Measurements from ENCODE around the gene UVRAG. TPM values are rescaled to one million over a fixed set of nuclear protein-coding genes. Genes with fewer than 3 reads are reported as not detected.

Gene UVRAG
- total RNA-seq, 4 donors from 2014 or later: 16.6 to 22.1 (median 19.3) TPM

- Histone ChIP-seq H3K9me3 (no peaks in the 10 kb centered on the region), H3K4me3 (no peak overlapping the region), H3K27me3 (no peaks in the 10 kb centered on the region), H3K36me3 (no peaks in the 10 kb centered on the region), H3K27ac (no peak overlapping the region), H3K4me1 (no peaks in the 10 kb centered on the region)
- DNase-seq: no peak
- TF ChIP-seq CTCF (IDR thresholded peaks at IDR 0.05 in 4 of 5, conservative IDR thresholded peaks at IDR 0.05 in 1 of 5) (no peak), POLR2A (IDR thresholded peaks at IDR 0.05) (no peak)
- no peak for ATAC-seq
- intact Hi-C loops (cut with DNase I; ENCODE audit: low total_unique reads): no loop called here
- in situ Hi-C loops (cut with MboI; ENCODE audit: low sequenced_read_pairs in 4 of 4): loop anchor here in 1 of 4 donors (25.0 kb wide), 1 partner anchor 376 kb away; no protein-coding TSS in a partner anchor
Observed at GRCh38 chr11:75786101-75786736, 28.8 kb upstream of the UVRAG start.

DNA sequence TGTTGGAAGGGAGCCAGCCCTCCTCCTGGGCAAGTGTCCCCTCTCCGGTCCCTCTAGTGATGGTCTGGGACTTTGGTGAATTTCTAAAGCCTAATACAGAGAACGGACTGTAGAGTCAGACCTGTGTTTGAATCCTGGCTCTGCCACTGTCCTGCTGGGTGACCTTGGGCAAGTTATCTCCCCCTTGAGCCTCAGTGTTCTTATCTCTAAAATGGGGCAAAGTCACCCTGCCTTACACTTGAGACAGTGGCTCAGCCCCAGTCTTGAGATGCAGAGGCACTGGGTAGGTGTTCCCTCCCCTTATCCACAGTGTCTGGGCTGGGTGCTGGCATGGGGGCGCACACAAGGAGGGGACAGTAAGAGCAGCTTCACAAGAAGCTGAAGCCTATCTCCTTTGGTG, 25.5 kb upstream of the UVRAG start:
- no peaks in the 10 kb centered on the region for H3K9me3 ChIP-seq
- in situ Hi-C loops (cut with MboI; ENCODE audit: low sequenced_read_pairs in 4 of 4): loop anchor here in 1 of 4 donors (25.0 kb wide), 1 partner anchor 373 kb away; no protein-coding TSS in a partner anchor
- no peak for ATAC-seq
- no peak for TF ChIP-seq CTCF (IDR thresholded peaks at IDR 0.05 in 4 of 5, conservative IDR thresholded peaks at IDR 0.05 in 1 of 5)
- TF ChIP-seq POLR2A (IDR thresholded peaks at IDR 0.05): no peak
- H3K4me3 ChIP-seq: no peak overlapping the region
- no peaks in the 10 kb centered on the region for H3K27me3 ChIP-seq
- H3K27ac ChIP-seq: no peak overlapping the region
- intact Hi-C loops (cut with DNase I; ENCODE audit: low total_unique reads): no loop called here
- H3K36me3 ChIP-seq: no peaks in the 10 kb centered on the region
- no peaks in the 10 kb centered on the region for H3K4me1 ChIP-seq
- no peak for DNase-seq

DNA sequence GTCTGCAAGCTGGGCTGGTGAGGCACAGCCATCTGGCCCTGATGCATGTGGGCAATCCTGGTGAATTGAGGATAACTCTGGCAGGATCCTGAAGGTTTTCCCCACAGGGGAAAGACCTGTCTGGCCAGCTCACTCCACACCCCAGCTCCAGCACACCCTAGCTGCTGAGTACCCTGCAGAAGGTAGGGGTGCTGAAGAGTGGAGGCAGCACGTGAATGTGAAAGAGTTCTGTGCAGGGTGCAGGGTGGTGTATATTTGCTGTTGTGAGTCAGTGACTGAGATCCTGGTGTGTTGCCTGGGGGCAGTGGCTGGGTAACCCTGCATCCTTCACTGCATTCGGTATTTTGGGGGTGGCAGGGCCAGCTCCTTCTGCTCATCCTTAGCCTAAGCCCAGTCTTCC, 24.0 kb upstream of the UVRAG start:
- no peak for ATAC-seq
- intact Hi-C loops (cut with DNase I; ENCODE audit: low total_unique reads): no loop called here
- Histone ChIP-seq H3K36me3 (no peaks in the 10 kb centered on the region), H3K4me3 (no peak overlapping the region), H3K27ac (no peak overlapping the region), H3K9me3 (no peaks in the 10 kb centered on the region), H3K4me1 (no peaks in the 10 kb centered on the region), H3K27me3 (no peaks in the 10 kb centered on the region)
- DNase-seq: no peak
- in situ Hi-C loops (cut with MboI; ENCODE audit: low sequenced_read_pairs in 4 of 4): loop anchor here in 1 of 4 donors (25.0 kb wide), 1 partner anchor 371 kb away; no protein-coding TSS in a partner anchor
- TF ChIP-seq CTCF (IDR thresholded peaks at IDR 0.05 in 4 of 5, conservative IDR thresholded peaks at IDR 0.05 in 1 of 5) (no peak), POLR2A (IDR thresholded peaks at IDR 0.05) (no peak)

DNA sequence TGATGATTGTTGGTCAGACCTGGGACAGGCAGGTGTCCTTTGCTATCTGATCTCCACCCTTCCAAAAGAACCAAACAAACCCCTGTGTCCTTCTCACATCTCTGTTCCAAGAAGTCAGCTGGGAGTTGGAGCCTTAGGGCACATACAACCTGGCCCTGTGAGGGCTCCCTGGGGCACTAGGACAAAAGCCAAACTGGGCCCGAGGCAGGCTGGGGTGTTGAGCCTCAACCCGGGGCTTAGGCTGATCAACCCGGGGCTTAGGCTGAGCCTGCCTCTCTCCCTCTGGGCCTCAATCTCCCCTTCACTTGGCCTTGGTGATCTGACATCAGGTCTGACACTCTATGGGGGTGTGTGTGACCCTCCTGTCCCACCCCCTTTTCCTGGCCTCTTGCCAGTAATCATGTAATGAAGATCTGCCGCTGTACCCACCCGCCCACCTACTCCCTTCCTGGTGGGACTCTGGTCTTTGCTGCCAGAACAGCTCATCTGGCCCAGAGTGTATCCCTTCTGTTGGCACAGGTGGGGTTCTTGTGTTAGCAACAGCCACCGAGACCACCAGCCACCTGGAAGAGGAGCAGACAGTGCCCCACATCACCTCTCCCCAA, 22.8 kb upstream of the UVRAG start:
- ATAC-seq (no peak), DNase-seq (no peak)
- TF ChIP-seq POLR2A (IDR thresholded peaks at IDR 0.05) (no peak), CTCF (IDR thresholded peaks at IDR 0.05 in 4 of 5, conservative IDR thresholded peaks at IDR 0.05 in 1 of 5) (no peak)
- Histone ChIP-seq H3K4me1 (no peaks in the 10 kb centered on the region), H3K36me3 (no peaks in the 10 kb centered on the region), H3K27me3 (no peaks in the 10 kb centered on the region), H3K4me3 (no peak overlapping the region), H3K9me3 (no peaks in the 10 kb centered on the region), H3K27ac (no peak overlapping the region)
- in situ Hi-C loops (cut with MboI; ENCODE audit: low sequenced_read_pairs in 4 of 4): loop anchor here in 1 of 4 donors (25.0 kb wide), 1 partner anchor 370 kb away; no protein-coding TSS in a partner anchor
- intact Hi-C loops (cut with DNase I; ENCODE audit: low total_unique reads): no loop called here

Data from gastrocnemius medialis (tissue), 4 donors.